GM06990 (cell line): ENCODE results near the gene KCNMB2.
"Not testable (repeated sequence)": the region's sequence is repeated elsewhere in the genome, so short reads cannot be mapped to it uniquely, and the experiment has no call there.

ENCODE experiments used
- DNase-seq: peaks from one replicate; pipeline ENCODE4 v3.0.0-alpha.2; 2011; ENCODE audit not compliant: insufficient read length; ENCODE audit errors: extremely low read depth
- H3K27me3 ChIP-seq: replicated peaks from 2 replicates; pipeline ENCODE4 v1.6.0; 2011; ENCODE audit warnings: low read length; ENCODE audit not compliant: control insufficient read depth, insufficient read depth
- H3K36me3 ChIP-seq: 2 replicates; pipeline ENCODE4 v1.5.1; 2011; ENCODE audit warnings: low read length; ENCODE audit not compliant: control insufficient read depth, insufficient read depth
- H3K4me3 ChIP-seq: replicated peaks from 2 replicates; pipeline ENCODE4 v1.5.1; 2011; ENCODE audit warnings: low read depth, mild to moderate bottlenecking, control low read depth, low read length
- CTCF ChIP-seq: IDR thresholded peaks from 2 replicates; pipeline ENCODE4 v1.5.1; 2011; ENCODE audit warnings: low read length, control low read depth, mild to moderate bottlenecking, inconsistent platforms; ENCODE audit not compliant: insufficient read depth, poor library complexity, severe bottlenecking

KCNMB2 gene

GRCh38 chr3:178532476-178532875 lies 3.8 kb upstream of the KCNMB2 start:
- DNase-seq: no peak
- Histone ChIP-seq H3K36me3 (no peaks in the 10 kb centered on the region), H3K27me3 (no peaks in the 10 kb centered on the region), H3K4me3 (no peak overlapping the region)
- no peak for TF ChIP-seq CTCF

DNA sequence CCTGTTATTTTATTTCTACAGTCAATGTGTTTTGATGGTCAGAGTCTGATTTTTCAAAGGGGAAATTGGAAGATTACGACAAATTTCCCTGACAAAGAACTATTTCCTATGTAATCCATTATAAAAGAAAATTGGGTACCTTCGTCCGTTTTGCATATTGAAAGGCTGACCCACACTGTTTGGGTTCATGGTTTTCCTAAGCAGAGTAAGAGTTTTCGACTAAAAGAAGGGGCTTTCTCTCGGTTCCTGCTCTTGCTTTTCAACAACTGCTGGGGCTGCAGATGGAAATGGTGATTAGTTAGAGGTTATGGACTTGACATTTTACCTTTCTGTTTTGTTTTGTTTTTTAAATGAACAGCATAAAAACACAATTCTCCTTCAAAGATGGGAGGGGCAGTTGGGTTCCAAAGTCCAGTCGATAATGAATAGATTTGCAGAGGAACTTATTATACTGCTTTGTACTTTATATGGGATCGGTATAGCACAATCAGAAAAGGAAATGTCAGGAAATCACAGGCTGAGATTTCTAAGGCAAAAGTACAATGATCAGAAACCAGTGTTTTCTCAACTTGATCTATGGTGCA lies 978 bp downstream of the KCNMB2 start:
- Histone ChIP-seq H3K27me3 (no peaks in the 10 kb centered on the region), H3K4me3 (no peak overlapping the region), H3K36me3 (no peaks in the 10 kb centered on the region)
- DNase-seq: no peak
- TF ChIP-seq CTCF: no peak

DNA sequence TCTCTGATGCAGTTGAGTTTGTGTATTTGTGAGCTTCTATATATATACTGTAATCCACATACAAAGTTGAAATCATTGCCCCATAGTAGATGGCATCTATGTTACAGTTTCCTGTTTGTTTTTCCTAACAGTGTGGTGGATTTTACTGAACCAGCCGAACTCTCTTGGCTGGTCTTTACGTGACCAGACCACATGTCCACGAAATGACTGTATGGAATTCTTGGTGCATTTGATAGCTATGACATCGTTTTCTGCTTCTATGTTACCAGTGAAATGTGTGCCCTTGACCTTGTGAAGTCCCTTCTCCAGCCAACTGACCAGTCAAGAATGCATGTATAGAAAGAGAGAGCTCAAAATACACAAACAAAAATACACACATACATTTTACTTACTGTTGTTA lies 1.8 kb downstream of the KCNMB2 start:
- Histone ChIP-seq H3K36me3 (no peaks in the 10 kb centered on the region), H3K27me3 (no peaks in the 10 kb centered on the region), H3K4me3 (no peak overlapping the region)
- DNase-seq: no peak
- no peak for TF ChIP-seq CTCF

DNA sequence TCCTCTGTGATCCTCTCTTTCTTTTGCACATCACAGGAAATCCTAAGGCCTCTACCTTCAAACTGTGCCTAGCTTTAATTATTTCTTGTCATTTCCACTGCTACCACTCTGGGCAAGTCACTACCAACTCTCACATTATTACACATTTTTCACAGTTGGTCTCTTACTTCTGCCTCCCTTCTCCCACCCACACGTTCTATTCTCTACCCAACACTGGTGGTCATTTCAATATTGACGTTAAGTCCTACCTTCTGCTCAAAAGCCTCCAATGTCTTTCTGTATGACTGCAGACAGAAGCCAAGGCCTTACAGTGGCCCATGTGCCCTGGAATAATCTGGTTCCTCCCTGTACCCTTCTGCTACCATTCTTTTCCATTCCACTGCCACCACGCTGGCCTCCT lies 3.9 kb downstream of the KCNMB2 start:
- DNase-seq: no peak
- Histone ChIP-seq H3K36me3 (no peaks in the 10 kb centered on the region), H3K27me3 (no peaks in the 10 kb centered on the region), H3K4me3 (no peak overlapping the region)
- TF ChIP-seq CTCF: no peak

DNA sequence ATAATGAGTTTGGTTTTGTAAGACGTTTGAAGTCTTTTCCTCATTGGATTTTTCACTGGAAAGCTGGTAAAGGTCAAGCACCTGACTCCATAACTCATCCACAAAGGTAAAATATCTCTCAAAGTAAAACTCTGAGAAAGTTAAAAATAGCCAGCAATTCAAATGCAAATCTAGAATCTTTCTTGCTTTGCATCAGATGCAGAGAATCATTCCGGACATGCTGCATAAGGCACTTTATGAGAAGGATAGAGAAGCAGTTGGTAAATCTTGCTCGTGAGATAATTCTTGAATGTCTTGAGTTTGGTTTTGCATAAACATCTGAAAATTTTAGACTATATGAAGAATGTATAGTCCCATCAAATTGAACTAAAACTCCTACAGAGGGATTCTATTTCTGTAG lies 9.1 kb downstream of the KCNMB2 start:
- Histone ChIP-seq H3K4me3 (no peak overlapping the region), H3K27me3 (no peaks in the 10 kb centered on the region), H3K36me3 (no peaks in the 10 kb centered on the region)
- no peak for DNase-seq
- no peak for TF ChIP-seq CTCF

GRCh38 chr3:178546079-178546478 lies 9.8 kb downstream of the KCNMB2 start:
- H3K27me3 ChIP-seq: no peaks in the 10 kb centered on the region
- no peak for TF ChIP-seq CTCF
- no peaks in the 10 kb centered on the region for H3K36me3 ChIP-seq
- no peak overlapping the region for H3K4me3 ChIP-seq
- DNase-seq: no peak

DNA sequence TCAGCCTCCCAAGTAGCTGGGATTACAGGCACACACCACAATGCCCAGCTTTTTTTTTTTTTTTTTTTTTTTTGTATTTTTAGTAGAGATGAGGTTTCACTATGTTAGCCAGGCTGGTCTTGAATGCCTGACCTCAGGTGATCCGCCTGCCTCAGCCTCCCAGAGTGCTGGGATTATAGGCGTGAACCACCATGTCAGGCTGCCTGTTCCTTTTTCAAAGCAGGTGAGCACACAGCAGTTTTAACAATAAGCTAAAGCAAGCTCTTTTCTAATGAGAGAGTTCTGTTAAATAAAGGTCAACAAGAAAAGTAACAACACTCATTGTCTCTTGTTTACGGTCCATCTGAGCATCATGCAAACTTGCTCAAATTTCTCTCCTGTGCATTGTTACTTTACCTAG lies 13.2 kb downstream of the KCNMB2 start:
- not testable (repeated sequence) for DNase-seq, H3K36me3 ChIP-seq, H3K27me3 ChIP-seq, H3K4me3 ChIP-seq
